ENCODE measurements around the gene PDE12. TPM values are rescaled to one million over a fixed set of nuclear protein-coding genes. Genes with fewer than 3 reads are reported as not detected.

Gene PDE12
- total RNA-seq, 1 donor from 2014 or later = 16.2 TPM

- no peak overlapping the region for H3K27ac Mint-ChIP-seq (ENCODE audit: unreplicated experiment)
- Histone ChIP-seq H4K20me1 (ENCODE audit: insufficient read depth, low read length) (no peaks in the 10 kb centered on the region), H3K4me2 (ENCODE audit: low read length) (no peak overlapping the region), H3K27ac (ENCODE audit: low read depth, low read length) (no peak overlapping the region), H3K27me3 (ENCODE audit: insufficient read depth, low read length) (no peaks in the 10 kb centered on the region), H3K9me3 (ENCODE audit: insufficient read depth, low read depth, low read length) (no peaks in the 10 kb centered on the region), H3K4me1 (ENCODE audit: insufficient read depth, low read length) (peaks cover 5% of the 10 kb centered on the region), H3K4me3 (ENCODE audit: insufficient read depth, low read depth, low read length) (no peak overlapping the region), H3K79me2 (ENCODE audit: insufficient read depth, low read length) (no peaks in the 10 kb centered on the region), H2AFZ (ENCODE audit: low read depth, low read length) (no peak overlapping the region), H3K36me3 (ENCODE audit: insufficient read depth, low read length) (no peaks in the 10 kb centered on the region), H3K9ac (ENCODE audit: low read length) (no peak overlapping the region)
- no peaks in the 10 kb centered on the region for H3K9me3 Mint-ChIP-seq (ENCODE audit: unreplicated experiment)
- no peaks in the 10 kb centered on the region for H3K4me1 Mint-ChIP-seq (ENCODE audit: low read depth, unreplicated experiment)
- no peak for FAIRE-seq
- no peaks in the 10 kb centered on the region for H3K36me3 Mint-ChIP-seq (ENCODE audit: low read depth, unreplicated experiment)
- no peaks in the 10 kb centered on the region for H3K27me3 Mint-ChIP-seq (ENCODE audit: low read depth, unreplicated experiment)
- no peak overlapping the region for H3K4me3 Mint-ChIP-seq (ENCODE audit: unreplicated experiment)
- TF ChIP-seq EZH2 (IDR thresholded peaks at IDR 0.05; ENCODE audit: insufficient read depth, low read length) = no peak
- TF ChIP-seq CTCF (IDR thresholded peaks at IDR 0.05; ENCODE audit: insufficient read depth, low read depth, low read length) = no peak
- DNase-seq (ENCODE audit: low read depth) = no peak
Measured at GRCh38 chr3:57546616-57547015, 9.5 kb upstream of the PDE12 start.

- H3K9me3 Mint-ChIP-seq (ENCODE audit: unreplicated experiment) = peaks cover 3% of the 10 kb centered on the region
- peaks cover 9% of the 10 kb centered on the region for H3K4me1 Mint-ChIP-seq (ENCODE audit: low read depth, unreplicated experiment)
- H3K27ac Mint-ChIP-seq (ENCODE audit: unreplicated experiment) = peak overlapping the region; percentile 30
- H3K4me1 ChIP-seq (ENCODE audit: insufficient read depth, low read length) = peaks cover 17% of the 10 kb centered on the region
- DNase-seq (ENCODE audit: low read depth) (no peak), FAIRE-seq (no peak)
- no peak for TF ChIP-seq EZH2 (IDR thresholded peaks at IDR 0.05; ENCODE audit: insufficient read depth, low read length)
- TF ChIP-seq CTCF (IDR thresholded peaks at IDR 0.05; ENCODE audit: insufficient read depth, low read depth, low read length) = no peak
- no peaks in the 10 kb centered on the region for H3K9me3 ChIP-seq (ENCODE audit: insufficient read depth, low read depth, low read length)
- peak overlapping the region; percentile 95 for H2AFZ ChIP-seq (ENCODE audit: low read depth, low read length)
- peaks cover 27% of the 10 kb centered on the region for H4K20me1 ChIP-seq (ENCODE audit: insufficient read depth, low read length)
- peaks cover 5% of the 10 kb centered on the region for H3K36me3 ChIP-seq (ENCODE audit: insufficient read depth, low read length)
- H3K79me2 ChIP-seq (ENCODE audit: insufficient read depth, low read length) = peaks cover 40% of the 10 kb centered on the region
- peak overlapping the region; percentile 94 for H3K9ac ChIP-seq (ENCODE audit: low read length)
- H3K36me3 Mint-ChIP-seq (ENCODE audit: low read depth, unreplicated experiment) = peaks cover 12% of the 10 kb centered on the region
- H3K4me3 ChIP-seq (ENCODE audit: insufficient read depth, low read depth, low read length) = peak overlapping the region; percentile 88
- H3K4me2 ChIP-seq (ENCODE audit: low read length) = peak overlapping the region; percentile 97
- no peaks in the 10 kb centered on the region for H3K27me3 Mint-ChIP-seq (ENCODE audit: low read depth, unreplicated experiment)
- peak overlapping the region; percentile 92 for H3K4me3 Mint-ChIP-seq (ENCODE audit: unreplicated experiment)
- peak overlapping the region; percentile 94 for H3K27ac ChIP-seq (ENCODE audit: low read depth, low read length)
- H3K27me3 ChIP-seq (ENCODE audit: insufficient read depth, low read length) = no peaks in the 10 kb centered on the region
Measured at GRCh38 chr3:57555306-57555705, 768 bp upstream of the PDE12 start.

- peak overlapping the region; percentile 95 for H2AFZ ChIP-seq (ENCODE audit: low read depth, low read length)
- H3K9me3 Mint-ChIP-seq (ENCODE audit: unreplicated experiment) = peaks cover 3% of the 10 kb centered on the region
- H3K79me2 ChIP-seq (ENCODE audit: insufficient read depth, low read length) = peaks cover 49% of the 10 kb centered on the region
Measured at GRCh38 chr3:57556459-57557084, 498 bp downstream of the PDE12 start.

More at GRCh38 chr3:57556459-57557084, 498 bp downstream of the PDE12 start:
- Histone ChIP-seq H3K4me2 (ENCODE audit: low read length) (peak overlapping the region; percentile 97), H3K9ac (ENCODE audit: low read length) (peak overlapping the region; percentile 94), H3K36me3 (ENCODE audit: insufficient read depth, low read length) (peaks cover 5% of the 10 kb centered on the region), H3K4me1 (ENCODE audit: insufficient read depth, low read length) (peaks cover 17% of the 10 kb centered on the region), H3K9me3 (ENCODE audit: insufficient read depth, low read depth, low read length) (no peaks in the 10 kb centered on the region), H3K27me3 (ENCODE audit: insufficient read depth, low read length) (no peaks in the 10 kb centered on the region), H3K27ac (ENCODE audit: low read depth, low read length) (peak overlapping the region; percentile 94), H3K4me3 (ENCODE audit: insufficient read depth, low read depth, low read length) (peak overlapping the region; percentile 88), H4K20me1 (ENCODE audit: insufficient read depth, low read length) (peaks cover 27% of the 10 kb centered on the region)
- Mint-ChIP-seq H3K36me3 (ENCODE audit: low read depth, unreplicated experiment) (peaks cover 12% of the 10 kb centered on the region), H3K27ac (ENCODE audit: unreplicated experiment) (peak overlapping the region; percentile 99), H3K27me3 (ENCODE audit: low read depth, unreplicated experiment) (no peaks in the 10 kb centered on the region), H3K4me3 (ENCODE audit: unreplicated experiment) (peak overlapping the region; percentile 92), H3K4me1 (ENCODE audit: low read depth, unreplicated experiment) (peaks cover 13% of the 10 kb centered on the region)
- no peak for FAIRE-seq
- DNase-seq (ENCODE audit: low read depth) = peak; percentile 26
- TF ChIP-seq EZH2 (IDR thresholded peaks at IDR 0.05; ENCODE audit: insufficient read depth, low read length) = no peak
- TF ChIP-seq CTCF (IDR thresholded peaks at IDR 0.05; ENCODE audit: insufficient read depth, low read depth, low read length) = no peak

Data from astrocyte (in vitro differentiated cells and primary cell).